NT2/D1 (cell line): ENCODE results near the gene FKBP4.

Experiments
- SUZ12 ChIP-seq: IDR thresholded peaks from 2 replicates; pipeline ENCODE4 v1.6.1; 2011; ENCODE audit not compliant: insufficient read length, insufficient read depth; ENCODE audit errors: extremely low read depth
- YY1 ChIP-seq: IDR thresholded peaks from 2 replicates; pipeline ENCODE4 v1.6.1; 2011; ENCODE audit not compliant: insufficient read length, insufficient read depth
- ZNF274 ChIP-seq: IDR thresholded peaks from 2 replicates; pipeline ENCODE4 v1.6.1; 2011; ENCODE audit warnings: mild to moderate bottlenecking, low read depth, low read length

GRCh38 chr12:2765052-2765451 is 29.7 kb upstream of the FKBP4 start:
- no peak for TF ChIP-seq SUZ12
- TF ChIP-seq YY1: no peak
- no peak for TF ChIP-seq ZNF274
